Measurements from ENCODE around the gene PROK1. TPM values are rescaled to one million over a fixed set of nuclear protein-coding genes. Genes with fewer than 3 reads are reported as not detected.

Gene PROK1
- total RNA-seq, 1 donor from 2014 or later = not detected

DNA sequence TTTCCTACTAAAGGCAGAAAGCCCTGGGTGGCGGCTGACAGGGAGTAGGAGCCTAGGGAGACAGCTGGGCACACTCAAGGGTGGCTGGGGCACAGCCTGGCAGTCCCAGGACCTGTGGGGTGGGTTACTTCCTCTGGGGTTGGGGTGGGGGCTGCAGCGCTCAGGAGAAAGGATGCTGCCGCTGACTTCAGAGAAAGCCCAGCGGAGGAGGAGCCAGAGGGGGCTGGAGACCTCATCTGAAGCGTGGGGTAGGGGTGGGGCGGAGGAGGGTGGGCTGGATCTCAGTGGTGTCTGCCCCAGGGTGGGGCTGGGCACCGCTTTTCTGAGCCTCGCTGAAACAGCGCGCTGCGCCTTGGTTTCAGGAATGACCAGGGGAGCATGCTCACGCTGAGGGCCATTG, 37.2 kb downstream of the PROK1 start:
- DNase-seq (ENCODE audit: low read depth in 2 of 2) = no peak

- DNase-seq (ENCODE audit: low read depth in 2 of 2) = no peak
Measured at GRCh38 chr1:110488867-110489266, 37.9 kb downstream of the PROK1 start.

GRCh38 chr1:110489406-110489805, 38.5 kb downstream of the PROK1 start:
- no peak for DNase-seq (ENCODE audit: low read depth in 2 of 2)

- DNase-seq (ENCODE audit: low read depth in 2 of 2) = no peak
Measured at GRCh38 chr1:110489973-110490542, 39.1 kb downstream of the PROK1 start.

DNA sequence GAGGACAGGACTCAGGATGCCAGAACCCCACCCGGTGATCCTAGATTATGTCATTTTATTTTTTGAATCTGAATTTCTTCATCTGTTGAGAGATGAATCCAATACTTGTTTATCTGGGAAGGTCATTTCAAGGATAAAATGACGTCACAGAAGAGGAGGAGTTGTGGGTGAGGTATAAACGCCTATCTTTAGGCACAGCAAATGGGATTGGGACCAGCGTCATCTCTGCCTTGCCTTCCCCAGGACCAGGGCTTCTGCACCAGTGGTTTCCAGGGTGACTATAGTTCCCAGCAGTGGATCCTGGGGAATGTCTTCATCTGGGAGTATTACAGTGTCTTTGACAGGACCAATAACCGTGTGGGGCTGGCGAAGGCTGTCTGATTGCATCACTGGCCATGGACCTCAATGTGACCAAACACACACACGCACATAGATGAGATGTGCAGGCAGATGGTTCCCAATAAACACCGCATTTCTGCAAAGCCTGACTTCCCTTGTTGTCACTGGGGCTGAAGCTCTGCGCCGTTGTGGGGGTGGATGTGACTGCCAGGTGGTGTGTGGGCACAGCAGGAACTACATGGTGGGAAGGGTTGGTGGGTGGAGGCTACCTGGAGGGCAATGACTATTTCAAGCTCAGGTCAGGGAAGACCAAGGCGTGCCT, 40.0 kb downstream of the PROK1 start:
- DNase-seq (ENCODE audit: low read depth in 2 of 2) = no peak

GRCh38 chr1:110492573-110492972, 41.6 kb downstream of the PROK1 start:
- DNase-seq (ENCODE audit: low read depth in 2 of 2) = no peak

DNA sequence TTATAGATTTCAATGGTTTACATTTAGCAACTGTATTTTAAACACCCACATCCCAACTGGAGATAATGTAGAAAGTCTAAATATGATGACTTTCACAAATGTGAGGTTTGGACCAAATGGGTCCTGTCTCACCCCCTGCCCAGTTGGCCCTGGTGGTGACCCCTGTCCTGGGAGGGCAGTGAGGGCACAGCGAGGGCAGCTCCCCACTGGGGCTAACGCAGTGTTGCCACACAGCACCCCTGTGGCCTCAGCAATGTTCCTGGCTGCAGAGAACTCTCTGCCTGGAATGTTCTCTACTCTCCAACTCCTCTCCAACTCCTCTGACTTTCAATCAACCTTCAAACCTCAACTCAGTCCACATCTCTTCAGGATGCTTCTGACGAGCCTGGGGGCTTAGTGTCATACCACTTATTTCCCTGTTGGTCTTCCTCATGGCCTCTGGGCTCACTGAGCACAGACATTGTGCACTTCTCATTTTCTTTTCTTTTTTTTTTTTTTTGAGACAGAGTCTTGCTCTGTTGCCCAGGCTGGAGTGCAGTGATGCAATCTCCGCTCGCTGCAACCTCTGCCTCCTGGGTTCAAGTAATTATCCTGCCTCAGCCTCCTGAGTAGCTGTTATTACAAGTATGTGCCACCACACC, 42.2 kb downstream of the PROK1 start:
- no peak for DNase-seq (ENCODE audit: low read depth in 2 of 2)

GRCh38 chr1:110494036-110494435, 43.1 kb downstream of the PROK1 start:
- DNase-seq (ENCODE audit: low read depth in 2 of 2) = no peak

DNA sequence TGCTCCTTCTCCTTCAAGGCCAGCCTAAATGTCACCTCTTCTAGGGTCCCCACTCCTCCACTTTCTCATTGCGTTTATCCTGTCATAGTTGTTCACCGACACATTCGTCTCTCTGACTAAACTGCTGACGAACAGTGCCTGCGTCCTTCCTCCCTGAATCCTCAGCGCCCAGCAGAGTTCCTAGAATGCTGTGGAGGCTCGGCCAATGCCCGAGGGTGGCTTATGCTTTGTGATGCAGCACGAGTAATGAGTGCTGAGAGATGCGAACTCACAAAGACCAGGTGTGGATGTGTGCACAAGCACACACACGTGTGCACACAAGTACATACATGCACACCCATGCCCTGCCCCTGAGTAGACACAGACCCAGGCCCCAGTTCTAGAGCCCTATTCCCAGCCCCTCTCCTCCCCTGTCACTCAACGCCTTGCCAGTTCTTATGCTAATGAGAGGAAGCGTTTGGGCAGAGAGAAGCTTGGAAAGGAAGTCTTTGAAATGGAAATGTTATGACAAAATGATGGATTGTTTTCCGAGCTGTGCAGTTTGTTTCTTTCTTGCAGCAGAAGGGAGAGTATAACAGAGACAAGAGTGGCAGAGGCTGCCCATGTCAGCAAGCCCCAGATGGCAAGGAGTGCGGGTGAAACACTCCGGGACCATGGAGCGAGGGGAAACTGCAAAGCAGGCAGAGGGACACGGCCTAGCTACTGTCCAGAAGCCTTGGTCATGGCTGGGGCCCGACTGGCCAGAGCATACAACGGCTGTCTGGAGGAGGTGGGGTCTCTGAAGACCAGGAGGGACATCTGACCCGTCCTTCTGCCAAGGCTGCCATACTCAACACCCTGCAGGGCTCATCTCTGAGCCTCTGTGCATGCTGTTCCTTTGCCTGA, 43.8 kb downstream of the PROK1 start:
- peak in 1 of 2 donors; percentile 17 for DNase-seq (ENCODE audit: low read depth in 2 of 2)

DNA sequence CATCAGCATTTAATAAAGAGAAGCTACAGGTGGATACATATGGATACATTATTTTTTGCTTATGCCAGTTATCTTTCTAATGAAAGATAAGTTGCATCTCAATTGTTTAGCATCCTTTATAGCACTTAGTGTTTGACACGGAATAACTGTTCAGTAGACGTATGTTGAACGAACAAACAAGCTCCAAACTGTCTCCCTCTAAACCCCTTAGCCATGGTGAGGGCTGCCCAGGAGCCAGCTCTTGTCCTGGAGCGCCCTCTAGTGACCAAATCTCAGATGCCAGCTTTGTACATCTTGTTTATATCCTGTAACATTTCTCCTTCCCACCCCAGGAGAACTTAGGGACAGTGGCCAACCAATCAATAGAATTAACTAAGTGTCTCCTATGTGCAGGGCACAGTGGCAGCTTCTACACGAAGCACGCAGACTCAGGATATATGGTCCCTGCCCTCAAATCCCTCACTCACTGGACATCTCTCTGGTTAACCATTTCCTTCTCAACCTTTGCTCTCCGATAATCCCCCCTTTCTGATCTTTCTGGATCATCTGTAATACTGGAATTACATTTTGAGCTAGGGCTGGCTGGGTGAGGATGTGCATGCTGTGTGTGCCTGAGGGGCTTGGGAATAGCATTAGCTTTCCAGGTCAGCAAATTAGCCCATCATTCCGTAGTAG, 45.1 kb downstream of the PROK1 start:
- peak; percentile 76 to 82 for DNase-seq (ENCODE audit: low read depth in 2 of 2)

- no peak for DNase-seq (ENCODE audit: low read depth in 2 of 2)
Measured at GRCh38 chr1:110498270-110498669, 47.3 kb downstream of the PROK1 start.

GRCh38 chr1:110501488-110502132, 50.7 kb downstream of the PROK1 start:
- no peak for DNase-seq (ENCODE audit: low read depth in 2 of 2)

GRCh38 chr1:110502402-110503151, 51.6 kb downstream of the PROK1 start:
- DNase-seq (ENCODE audit: low read depth in 2 of 2) = no peak

DNA sequence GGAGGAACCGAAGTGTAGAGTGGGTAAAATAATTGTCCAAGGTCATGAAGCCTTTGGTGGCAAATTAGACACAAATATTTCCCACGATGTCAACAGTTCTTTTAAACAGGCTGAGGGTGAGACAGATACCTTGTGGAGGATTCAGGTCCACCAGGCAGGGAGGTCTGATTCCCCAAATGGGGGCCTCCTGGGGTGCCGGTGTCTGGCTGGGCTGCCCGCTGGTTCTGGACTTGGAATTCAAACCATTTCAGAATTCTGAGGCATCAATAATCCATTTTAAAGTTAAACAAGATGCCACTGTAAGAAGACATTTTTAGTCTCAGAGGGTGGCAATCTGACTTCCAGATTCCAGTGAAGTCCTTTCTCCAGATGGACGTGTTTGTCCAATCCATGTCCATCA, 52.5 kb downstream of the PROK1 start:
- no peak for DNase-seq (ENCODE audit: low read depth in 2 of 2)

GRCh38 chr1:110504226-110504625, 53.3 kb downstream of the PROK1 start:
- no peak for DNase-seq (ENCODE audit: low read depth in 2 of 2)

- DNase-seq (ENCODE audit: low read depth in 2 of 2) = no peak
Measured at GRCh38 chr1:110505596-110505995, 54.6 kb downstream of the PROK1 start.

DNA sequence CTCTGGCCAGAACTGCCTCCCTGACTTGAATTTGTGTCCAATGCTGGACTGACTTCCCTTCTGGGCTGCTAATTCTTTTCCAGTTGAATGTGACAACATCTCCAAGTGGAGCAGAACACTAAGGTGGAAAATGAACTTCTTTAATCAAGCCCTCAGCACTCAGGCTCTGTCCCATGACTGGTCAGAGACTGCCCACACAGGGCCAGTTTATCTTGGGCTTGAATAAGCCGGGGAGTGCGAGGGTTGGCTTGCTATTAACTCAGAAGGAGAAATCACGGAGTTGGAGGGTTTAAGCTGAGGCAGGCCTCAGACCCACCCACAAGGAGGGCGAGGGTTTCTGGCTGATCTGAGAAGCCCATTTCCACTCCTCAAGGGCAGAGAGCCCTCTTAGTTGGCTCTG, 55.6 kb downstream of the PROK1 start:
- no peak for DNase-seq (ENCODE audit: low read depth in 2 of 2)

All from lung microvascular endothelial cell (primary cell).